ENCODE data around the gene CCR8.
"Not testable (repeated sequence)": the region's sequence is repeated elsewhere in the genome, so short reads cannot be mapped to it uniquely, and the experiment has no call there.

CCR8 gene

DNA sequence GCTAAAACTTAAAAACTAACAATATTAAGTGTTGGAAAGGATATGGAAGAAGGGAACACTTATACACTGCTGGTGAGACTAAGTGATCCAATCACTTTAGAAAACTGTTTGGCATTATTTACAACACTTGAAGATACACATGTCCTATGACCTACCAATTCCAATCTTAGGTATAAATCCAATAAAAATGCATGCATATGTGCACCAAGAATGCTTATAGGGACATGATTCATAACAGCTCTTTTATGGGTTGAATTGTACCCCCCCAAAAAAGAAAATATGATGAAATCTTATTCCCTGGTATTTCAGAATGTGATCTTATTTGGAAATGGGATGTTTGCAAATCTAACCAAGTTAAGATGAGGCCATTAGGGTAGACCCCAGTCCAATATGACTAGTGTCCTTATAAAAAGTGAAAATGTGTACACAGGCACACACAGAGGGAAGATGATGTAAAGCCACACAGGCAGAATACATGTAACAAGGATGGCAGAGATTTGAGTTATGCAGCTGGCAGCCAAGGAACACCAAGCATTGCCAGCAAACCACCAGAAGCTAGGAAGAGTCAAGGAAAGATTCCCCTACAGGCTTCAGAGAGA is 15.3 kb downstream of the CCR8 start:
- TF ChIP-seq, protein P1, sequence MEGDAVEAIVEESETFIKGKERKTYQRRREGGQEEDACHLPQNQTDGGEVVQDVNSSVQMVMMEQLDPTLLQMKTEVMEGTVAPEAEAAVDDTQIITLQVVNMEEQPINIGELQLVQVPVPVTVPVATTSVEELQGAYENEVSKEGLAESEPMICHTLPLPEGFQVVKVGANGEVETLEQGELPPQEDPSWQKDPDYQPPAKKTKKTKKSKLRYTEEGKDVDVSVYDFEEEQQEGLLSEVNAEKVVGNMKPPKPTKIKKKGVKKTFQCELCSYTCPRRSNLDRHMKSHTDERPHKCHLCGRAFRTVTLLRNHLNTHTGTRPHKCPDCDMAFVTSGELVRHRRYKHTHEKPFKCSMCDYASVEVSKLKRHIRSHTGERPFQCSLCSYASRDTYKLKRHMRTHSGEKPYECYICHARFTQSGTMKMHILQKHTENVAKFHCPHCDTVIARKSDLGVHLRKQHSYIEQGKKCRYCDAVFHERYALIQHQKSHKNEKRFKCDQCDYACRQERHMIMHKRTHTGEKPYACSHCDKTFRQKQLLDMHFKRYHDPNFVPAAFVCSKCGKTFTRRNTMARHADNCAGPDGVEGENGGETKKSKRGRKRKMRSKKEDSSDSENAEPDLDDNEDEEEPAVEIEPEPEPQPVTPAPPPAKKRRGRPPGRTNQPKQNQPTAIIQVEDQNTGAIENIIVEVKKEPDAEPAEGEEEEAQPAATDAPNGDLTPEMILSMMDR (conservative IDR thresholded peaks at IDR 0.05; ENCODE audit: control insufficient read depth, insufficient read depth, low read depth, low read length) = no peak
- DNase-seq (ENCODE audit: low read depth) = no peak
- no peak overlapping the region for H3K4me3 ChIP-seq (ENCODE audit: control insufficient read depth, low read depth, low read length)

DNA sequence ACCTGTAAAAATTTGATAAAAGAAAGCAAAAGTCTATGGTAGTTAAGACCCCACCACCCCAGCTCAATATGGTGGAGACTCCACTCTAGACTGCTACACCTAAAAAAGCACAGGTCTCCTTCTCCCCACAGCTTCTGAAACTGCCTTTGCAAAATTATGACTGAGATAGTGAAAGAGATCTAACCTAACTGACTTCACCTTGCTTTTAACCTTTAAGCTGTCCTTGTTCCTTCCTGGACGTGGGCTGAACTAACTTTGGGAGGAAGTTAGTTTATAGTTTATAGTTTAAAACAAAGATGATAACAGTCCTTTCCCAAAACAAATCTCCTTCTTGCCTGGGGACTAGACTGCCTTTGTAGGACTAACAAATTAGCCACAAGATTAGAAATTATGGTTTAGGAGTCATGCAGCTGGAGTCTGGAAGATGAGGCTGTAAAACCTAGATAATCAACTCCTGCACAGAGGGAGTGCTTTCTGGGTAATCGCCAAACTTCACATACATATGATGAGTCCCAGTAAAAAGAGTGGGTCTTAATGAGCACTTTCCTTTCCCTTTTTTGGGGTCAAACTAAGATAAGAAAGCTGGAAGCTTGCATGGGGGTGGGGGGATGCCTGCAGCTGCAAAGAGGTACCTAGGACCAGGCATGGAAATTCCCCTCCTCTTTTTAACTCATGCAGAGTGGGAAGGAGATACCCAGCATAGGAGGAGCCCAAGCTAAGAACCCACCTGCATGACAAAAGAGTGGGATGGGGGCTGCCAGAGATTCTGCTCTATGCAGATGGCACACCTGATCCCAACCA is 17.5 kb downstream of the CCR8 start:
- no peak for DNase-seq (ENCODE audit: low read depth)
- no peak overlapping the region for H3K4me3 ChIP-seq (ENCODE audit: control insufficient read depth, low read depth, low read length)
- TF ChIP-seq, protein P1 (conservative IDR thresholded peaks at IDR 0.05; ENCODE audit: control insufficient read depth, insufficient read depth, low read depth, low read length) = no peak

DNA sequence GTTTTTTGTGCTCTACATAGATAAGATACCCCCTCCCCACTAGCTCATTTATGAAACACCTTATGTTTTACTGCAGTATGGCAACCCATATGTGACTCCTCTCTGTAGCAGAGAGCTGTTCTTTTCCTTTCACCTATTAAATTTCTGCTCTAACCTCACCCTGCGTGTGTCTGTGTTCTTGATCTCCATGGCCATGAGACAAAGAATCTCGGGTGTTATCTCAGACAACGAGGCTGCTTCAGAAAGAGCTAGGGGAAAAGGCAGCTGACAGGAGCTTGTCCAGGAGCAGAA is 18.0 kb downstream of the CCR8 start:
- H3K4me3 ChIP-seq (ENCODE audit: control insufficient read depth, low read depth, low read length) = no peak overlapping the region
- DNase-seq (ENCODE audit: low read depth) = no peak
- TF ChIP-seq, protein P1 (conservative IDR thresholded peaks at IDR 0.05; ENCODE audit: control insufficient read depth, insufficient read depth, low read depth, low read length) = no peak

DNA sequence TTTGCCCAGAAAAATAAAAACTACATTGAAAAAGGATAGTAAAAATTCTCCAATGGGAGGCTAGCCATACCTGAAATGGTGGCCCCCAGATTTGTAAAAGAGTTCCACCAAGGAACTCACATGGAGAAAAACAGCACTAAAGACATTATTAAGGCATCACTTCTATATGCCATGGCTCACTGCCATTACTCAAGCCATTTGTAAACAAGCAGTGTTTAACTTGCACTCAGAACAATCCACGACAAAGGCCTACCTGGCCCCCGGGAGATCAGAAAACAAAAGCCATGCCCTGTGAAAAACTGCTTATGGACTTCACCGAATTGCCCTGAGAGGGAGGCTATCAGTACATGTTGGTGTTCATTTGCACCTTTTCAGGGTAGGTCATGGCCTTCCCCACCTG is 19.6 kb downstream of the CCR8 start:
- DNase-seq (ENCODE audit: low read depth) = no peak
- TF ChIP-seq, protein P1 (conservative IDR thresholded peaks at IDR 0.05; ENCODE audit: control insufficient read depth, insufficient read depth, low read depth, low read length) = no peak
- no peak overlapping the region for H3K4me3 ChIP-seq (ENCODE audit: control insufficient read depth, low read depth, low read length)

DNA sequence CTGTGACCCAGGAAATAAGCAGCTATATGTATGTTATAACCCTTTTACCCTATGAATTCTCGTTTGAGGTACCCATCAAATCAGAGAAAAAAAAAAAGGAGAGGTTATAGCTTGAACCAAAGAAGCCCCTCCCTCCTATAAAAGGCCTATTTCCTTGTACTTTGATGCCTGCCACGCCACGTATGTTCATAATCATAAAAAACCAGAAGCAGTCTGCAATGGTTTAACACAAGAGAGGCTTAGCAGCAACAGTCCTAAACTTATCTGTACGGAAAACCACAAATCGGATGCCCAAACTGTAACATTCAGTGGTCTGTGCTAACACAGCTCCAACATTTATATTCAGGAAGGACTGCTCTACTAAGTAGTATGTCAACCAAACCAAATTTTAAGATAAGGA is 21.2 kb downstream of the CCR8 start:
- TF ChIP-seq, protein P1 (conservative IDR thresholded peaks at IDR 0.05; ENCODE audit: control insufficient read depth, insufficient read depth, low read depth, low read length) = no peak
- no peak overlapping the region for H3K4me3 ChIP-seq (ENCODE audit: control insufficient read depth, low read depth, low read length)

DNA sequence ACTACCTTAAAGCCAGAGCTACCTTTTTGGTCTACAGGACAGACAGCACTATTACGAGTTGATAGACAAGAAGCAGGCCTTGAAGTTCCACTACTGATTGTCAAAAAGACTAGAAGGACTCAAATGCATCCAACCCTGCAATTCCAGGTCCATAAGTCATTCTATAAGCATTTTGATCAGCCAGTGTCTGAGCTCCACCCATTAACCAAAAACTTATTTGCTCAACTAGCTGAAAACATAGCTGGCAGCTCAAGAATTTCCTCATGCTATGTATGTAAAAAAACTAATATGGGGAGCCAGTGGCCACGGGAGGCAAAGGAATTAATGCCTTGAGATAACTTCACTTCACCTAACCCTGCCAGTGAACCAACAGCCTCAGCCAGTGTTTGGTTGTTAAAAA is 21.6 kb downstream of the CCR8 start:
- H3K4me3 ChIP-seq (ENCODE audit: control insufficient read depth, low read depth, low read length); DNase-seq (ENCODE audit: low read depth): not testable (repeated sequence)

More for the DNA sequence above, 21.2 kb downstream of the CCR8 start:
- DNase-seq (ENCODE audit: low read depth) = no peak

DNA sequence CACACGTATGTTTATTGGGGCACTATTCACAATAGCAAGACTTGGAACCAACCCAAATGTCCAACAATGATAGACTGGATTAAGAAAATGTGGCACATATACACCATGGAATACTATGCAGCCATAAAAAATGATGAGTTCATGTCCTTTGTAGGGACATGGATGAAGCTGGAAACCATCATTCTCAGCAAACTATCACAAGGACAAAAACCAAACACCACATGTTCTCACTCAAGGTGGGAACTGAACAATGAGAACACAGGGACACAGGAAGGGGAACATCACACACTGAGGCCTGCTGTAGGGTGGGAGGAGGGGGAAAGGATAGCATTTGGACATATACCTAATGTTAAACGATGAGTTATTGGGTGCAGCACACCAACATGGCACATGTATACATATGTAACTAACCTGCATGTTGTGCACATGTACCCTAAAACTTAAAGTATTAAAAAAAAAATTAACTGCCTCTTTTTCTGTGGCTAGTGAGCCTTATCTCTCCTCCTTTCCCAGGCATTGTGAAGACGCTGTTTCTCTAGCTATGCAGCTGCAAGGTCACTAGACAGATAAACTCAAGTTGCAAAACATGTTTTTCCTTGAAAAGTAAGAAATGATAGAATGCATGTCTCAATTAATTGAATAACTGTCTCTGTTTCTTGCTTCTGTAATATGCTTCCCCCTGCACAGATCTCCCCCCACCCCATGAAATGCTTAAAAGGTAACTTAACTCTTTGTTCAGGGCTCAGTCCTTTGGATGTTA is 23.8 kb downstream of the CCR8 start:
- H3K4me3 ChIP-seq (ENCODE audit: control insufficient read depth, low read depth, low read length); DNase-seq (ENCODE audit: low read depth): not testable (repeated sequence)
